A673 (cell line): ENCODE data around the gene ZSWIM2.

Source experiments
- EZH2 ChIP-seq: fragments of 200-600 bp; sonication (generic); IDR thresholded peaks from 2 replicates; pipeline ENCODE4 v1.6.1; 2017; ENCODE audit warnings: borderline replicate concordance, low read depth, mild to moderate bottlenecking, mixed read lengths, antibody characterized with exemption, low read length; ENCODE audit not compliant: poor library complexity, severe bottlenecking
- TF ChIP-seq, protein P1 (sequence below): fragments of 300-800, 200-600 bp; sonication (generic); conservative IDR thresholded peaks from 2 replicates; pipeline ENCODE4 v1.5.1; 2017; ENCODE audit warnings: low read depth, mild to moderate bottlenecking, antibody characterized with exemption, low read length, moderate library complexity, mixed read lengths

DNA sequence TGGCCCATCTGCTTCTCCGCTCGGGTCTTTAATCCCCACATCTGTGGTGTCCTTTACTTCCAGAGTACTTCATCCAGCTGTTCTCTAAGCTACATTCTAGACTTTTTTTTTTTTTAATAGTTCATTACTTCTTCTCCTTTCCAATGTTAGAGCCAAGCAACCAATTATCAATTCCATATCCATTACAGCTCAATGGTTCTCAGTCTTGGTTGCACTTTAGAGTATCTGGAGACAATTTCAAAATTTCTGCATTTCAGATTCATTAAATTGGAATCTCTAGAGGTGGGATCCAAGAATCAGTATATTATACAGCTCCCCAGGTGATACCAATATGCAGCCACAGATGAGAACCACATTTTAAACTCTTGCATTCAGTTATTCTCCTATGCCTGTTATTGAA lies 43.9 kb upstream of the ZSWIM2 start:
- TF ChIP-seq, protein P1, sequence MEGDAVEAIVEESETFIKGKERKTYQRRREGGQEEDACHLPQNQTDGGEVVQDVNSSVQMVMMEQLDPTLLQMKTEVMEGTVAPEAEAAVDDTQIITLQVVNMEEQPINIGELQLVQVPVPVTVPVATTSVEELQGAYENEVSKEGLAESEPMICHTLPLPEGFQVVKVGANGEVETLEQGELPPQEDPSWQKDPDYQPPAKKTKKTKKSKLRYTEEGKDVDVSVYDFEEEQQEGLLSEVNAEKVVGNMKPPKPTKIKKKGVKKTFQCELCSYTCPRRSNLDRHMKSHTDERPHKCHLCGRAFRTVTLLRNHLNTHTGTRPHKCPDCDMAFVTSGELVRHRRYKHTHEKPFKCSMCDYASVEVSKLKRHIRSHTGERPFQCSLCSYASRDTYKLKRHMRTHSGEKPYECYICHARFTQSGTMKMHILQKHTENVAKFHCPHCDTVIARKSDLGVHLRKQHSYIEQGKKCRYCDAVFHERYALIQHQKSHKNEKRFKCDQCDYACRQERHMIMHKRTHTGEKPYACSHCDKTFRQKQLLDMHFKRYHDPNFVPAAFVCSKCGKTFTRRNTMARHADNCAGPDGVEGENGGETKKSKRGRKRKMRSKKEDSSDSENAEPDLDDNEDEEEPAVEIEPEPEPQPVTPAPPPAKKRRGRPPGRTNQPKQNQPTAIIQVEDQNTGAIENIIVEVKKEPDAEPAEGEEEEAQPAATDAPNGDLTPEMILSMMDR: no peak
- TF ChIP-seq EZH2: no peak
